GM12874 (cell line): ENCODE measurements around the gene CYTL1.

Experiments
- CTCF ChIP-seq: IDR thresholded peaks from 2 replicates; pipeline ENCODE4 v1.5.1; 2011; ENCODE audit warnings: low read depth, mild to moderate bottlenecking, control low read depth, low read length, moderate library complexity; ENCODE audit not compliant: insufficient read depth

The CYTL1 gene

DNA sequence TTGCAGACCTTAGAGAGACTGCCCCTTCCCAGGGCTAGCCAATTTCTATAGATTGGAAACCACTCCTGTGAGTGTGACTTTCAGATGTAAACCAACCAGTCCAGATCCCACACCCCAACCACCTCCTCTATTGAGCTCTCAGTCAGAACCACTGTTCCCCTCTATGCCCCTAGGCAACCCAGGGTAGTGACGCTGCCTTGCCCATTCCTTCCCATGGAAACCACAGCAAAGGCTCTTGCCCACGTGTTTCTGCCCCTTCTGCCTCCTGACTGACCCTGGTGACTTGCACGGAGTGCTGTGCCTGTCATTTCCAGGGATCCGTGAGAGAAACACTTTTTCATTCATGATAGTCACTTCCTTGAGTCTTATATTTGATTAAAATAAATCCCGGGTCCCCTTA lies 32.4 kb downstream of the CYTL1 start:
- no peak for TF ChIP-seq CTCF

- no peak for TF ChIP-seq CTCF
Observed at GRCh38 chr4:4985844-4986243, 33.4 kb downstream of the CYTL1 start.

- TF ChIP-seq CTCF: no peak
Observed at GRCh38 chr4:4985036-4985435, 34.2 kb downstream of the CYTL1 start.

GRCh38 chr4:4984186-4984585 lies 35.1 kb downstream of the CYTL1 start:
- TF ChIP-seq CTCF: no peak

GRCh38 chr4:4981827-4982226 lies 37.4 kb downstream of the CYTL1 start:
- TF ChIP-seq CTCF: no peak

DNA sequence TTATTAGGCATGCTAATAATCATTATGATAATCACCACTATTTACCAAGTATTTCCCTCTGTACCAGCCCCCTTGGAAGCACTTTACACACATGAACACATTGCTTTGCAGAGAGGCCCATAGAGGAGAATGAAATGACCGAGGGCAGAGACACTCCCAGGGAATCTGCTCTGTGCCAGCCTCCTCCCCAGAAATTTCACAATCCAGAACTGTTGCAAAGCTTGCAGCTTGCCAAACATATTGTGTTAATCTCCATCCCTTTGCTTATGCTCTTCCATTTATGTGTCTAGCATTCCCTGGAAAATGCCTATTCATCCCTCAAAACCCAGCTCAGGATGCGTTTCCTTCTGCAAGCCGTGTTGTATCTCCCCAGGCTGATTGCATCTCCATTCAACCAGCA lies 37.8 kb downstream of the CYTL1 start:
- TF ChIP-seq CTCF: no peak

- TF ChIP-seq CTCF: no peak
Observed at GRCh38 chr4:4980621-4981230, 38.5 kb downstream of the CYTL1 start.

- TF ChIP-seq CTCF: no peak
Observed at GRCh38 chr4:4979971-4980370, 39.3 kb downstream of the CYTL1 start.
